Measurements from ENCODE around the gene MEFV. TPM values are rescaled to one million over a fixed set of nuclear protein-coding genes. Genes with fewer than 3 reads are reported as not detected.
"Not testable (repeated sequence)": the region's sequence is repeated elsewhere in the genome, so short reads cannot be mapped to it uniquely, and the experiment has no call there.

MEFV gene
- total and polyA plus RNA-seq, 2 donors: 0.58 to 0.80 TPM

DNA sequence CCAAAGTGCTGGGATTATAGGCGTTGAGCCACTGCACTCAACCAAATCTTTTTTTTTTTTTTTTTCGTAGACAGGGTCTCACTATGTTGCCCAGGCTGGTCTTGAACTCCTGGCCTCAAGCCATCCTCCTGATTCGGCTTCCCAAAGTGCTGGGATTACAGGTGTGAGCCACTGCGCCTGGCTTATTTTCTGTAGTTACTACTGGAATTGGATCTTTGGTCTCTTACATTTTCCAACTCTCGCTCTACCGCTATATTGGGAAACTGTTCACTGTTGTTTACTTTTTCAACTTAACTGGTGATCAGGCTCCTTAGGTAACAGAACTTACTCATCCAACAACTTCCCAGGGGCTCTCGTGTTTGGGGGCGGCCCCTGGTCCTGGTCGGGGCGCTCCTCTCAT lies 35.6 kb downstream of the MEFV start:
- Histone ChIP-seq H3K4me3 (ENCODE audit: low read depth, low read length) (no peak overlapping the region), H3K27ac (ENCODE audit: low read depth) (no peak overlapping the region), H3K4me1 (ENCODE audit: insufficient read depth) (no peaks in the 10 kb centered on the region), H3K36me3 (ENCODE audit: insufficient read depth) (peaks cover 10% of the 10 kb centered on the region)
- DNase-seq (ENCODE audit: extremely low spot score): no peak
- 93% methylated on average over 10 of the region's 10 CpGs for WGBS

DNA sequence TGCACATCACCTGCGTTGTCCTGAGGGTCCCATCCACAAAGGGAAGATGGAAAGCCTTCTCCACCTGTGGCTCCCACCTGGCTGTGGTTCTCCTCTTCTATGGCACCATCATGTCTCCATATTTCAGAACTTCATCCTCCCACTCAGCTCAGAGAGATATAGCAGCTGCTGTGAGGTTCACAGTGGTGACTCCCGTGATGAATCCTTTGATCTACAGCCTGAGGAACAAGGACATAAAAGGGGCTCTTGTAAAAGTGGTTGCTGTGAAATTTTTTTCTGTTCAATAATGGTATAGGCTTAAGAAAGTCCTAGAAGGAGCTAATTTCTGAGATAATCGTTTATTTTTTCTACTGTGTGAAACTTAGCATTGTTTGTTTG lies 40.2 kb downstream of the MEFV start:
- no peak for DNase-seq (ENCODE audit: extremely low spot score)
- no peaks in the 10 kb centered on the region for H3K4me1 ChIP-seq (ENCODE audit: insufficient read depth)
- no peaks in the 10 kb centered on the region for H3K36me3 ChIP-seq (ENCODE audit: insufficient read depth)
- H3K27ac ChIP-seq (ENCODE audit: low read depth): no peak overlapping the region
- WGBS: 48% methylated on average over 3 of the region's 3 CpGs
- no peak overlapping the region for H3K4me3 ChIP-seq (ENCODE audit: low read depth, low read length)

DNA sequence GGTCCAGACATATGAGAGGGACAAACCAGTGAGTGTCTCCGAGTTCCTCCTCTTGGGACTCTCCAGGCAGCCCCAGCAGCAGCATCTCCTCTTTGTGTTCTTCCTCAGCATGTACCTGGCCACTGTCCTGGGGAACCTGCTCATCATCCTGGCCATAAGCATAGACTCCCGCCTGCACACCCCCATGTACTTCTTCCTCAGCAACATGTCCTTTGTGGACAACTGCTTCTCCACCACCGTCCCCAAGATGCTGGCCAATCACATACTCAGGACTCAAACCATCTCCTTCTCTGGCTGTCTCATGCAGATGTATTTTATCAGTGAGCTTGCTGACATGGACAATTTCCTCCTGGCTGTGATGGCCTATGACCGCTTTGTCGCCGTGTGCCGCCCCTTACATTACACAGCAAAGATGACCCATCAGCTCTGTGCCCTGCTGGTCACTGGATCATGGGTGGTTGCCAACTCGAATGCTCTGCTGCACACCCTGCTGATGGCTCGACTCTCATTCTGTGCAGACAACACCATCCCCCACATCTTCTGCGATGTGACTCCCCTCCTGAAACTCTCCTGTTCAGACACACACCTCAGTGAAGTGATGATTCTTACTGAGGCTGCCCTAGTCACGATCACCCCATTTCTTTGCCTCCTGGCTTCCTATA lies 40.7 kb downstream of the MEFV start:
- WGBS: 78% methylated on average over 11 of the region's 11 CpGs
- no peak overlapping the region for H3K4me3 ChIP-seq (ENCODE audit: low read depth, low read length)
- H3K36me3 ChIP-seq (ENCODE audit: insufficient read depth): no peaks in the 10 kb centered on the region
- no peak for DNase-seq (ENCODE audit: extremely low spot score)
- no peaks in the 10 kb centered on the region for H3K4me1 ChIP-seq (ENCODE audit: insufficient read depth)
- H3K27ac ChIP-seq (ENCODE audit: low read depth): no peak overlapping the region

DNA sequence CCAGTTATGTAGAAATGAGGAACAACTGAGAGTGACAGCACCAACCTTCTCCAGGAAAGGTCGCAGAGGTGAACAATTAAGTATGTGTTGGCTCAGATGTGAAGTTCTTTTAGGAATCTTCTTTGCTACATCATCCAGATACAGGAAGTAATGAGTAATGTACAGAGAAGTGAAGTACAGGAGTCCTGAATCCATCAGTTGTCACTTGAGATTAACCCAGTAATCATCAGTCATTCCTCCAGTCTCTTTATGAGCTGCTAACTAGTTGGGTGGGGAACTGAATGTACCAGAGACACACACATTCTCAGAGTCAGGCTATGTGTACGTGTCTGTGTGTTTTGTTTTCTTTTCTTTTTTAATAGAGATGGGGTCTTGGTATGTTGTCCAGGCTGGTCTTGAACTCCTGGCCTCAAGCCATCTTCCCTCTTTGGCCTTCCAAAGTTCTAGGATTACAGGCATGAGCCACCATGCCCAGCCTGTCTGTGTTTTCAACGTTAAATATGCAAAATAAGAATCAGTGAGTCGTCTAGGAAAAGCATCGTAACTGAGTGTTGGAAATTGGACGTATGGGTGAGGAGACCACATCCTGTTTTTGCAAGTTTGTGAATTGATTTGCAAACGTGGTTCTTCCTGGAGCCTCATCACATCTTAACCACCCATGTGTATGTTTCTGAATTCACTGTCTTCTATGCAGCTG lies 41.4 kb downstream of the MEFV start:
- WGBS: 40% methylated on average over 7 of the region's 7 CpGs
- H3K36me3 ChIP-seq (ENCODE audit: insufficient read depth): no peaks in the 10 kb centered on the region
- no peak for DNase-seq (ENCODE audit: extremely low spot score)
- H3K27ac ChIP-seq (ENCODE audit: low read depth): no peak overlapping the region
- H3K4me1 ChIP-seq (ENCODE audit: insufficient read depth): no peaks in the 10 kb centered on the region
- H3K4me3 ChIP-seq (ENCODE audit: low read depth, low read length): no peak overlapping the region

DNA sequence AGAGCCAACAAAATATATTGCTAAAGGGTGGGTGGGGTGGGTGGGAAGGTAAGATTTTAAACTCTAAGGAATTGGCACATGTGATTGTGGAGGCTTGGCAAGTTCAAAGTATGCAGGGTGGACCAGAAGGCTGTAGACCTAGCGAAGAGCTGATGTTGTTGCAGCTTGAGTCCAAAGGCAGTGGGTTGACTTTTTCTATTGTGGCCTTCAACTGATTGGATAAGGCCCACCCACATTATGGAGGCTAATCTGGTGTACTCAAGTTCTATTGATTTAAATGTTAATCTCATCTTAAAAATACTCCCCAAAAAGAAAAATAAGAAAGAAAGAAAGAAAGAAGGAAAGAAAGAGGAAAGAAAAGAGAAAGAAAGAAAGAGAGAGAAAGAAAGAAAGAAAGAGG lies 43.9 kb downstream of the MEFV start:
- WGBS: 28% methylated on average over 1 of the region's 1 CpG
- H3K27ac ChIP-seq (ENCODE audit: low read depth): no peak overlapping the region
- H3K4me1 ChIP-seq (ENCODE audit: insufficient read depth): no peaks in the 10 kb centered on the region
- no peak overlapping the region for H3K4me3 ChIP-seq (ENCODE audit: low read depth, low read length)
- no peaks in the 10 kb centered on the region for H3K36me3 ChIP-seq (ENCODE audit: insufficient read depth)
- DNase-seq (ENCODE audit: extremely low spot score): no peak

DNA sequence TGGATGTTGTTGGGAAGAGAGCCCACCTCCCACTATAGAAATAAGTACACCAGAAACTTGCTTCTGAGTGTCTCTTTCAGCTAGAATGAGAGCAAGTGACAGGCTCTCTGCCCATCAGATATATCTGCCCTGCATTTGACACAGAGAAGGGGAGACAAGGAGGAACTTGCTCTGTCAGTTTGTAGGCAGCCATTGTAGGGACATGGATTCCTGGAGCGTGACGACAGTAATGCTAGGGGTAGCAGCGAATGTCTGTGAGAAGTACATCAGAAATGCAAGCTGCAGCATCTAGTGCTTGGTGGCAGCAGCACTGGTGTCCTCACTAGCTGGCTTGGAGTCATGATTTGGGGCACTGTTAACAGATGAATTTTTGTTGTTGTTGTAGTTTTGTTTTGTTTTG lies 44.4 kb downstream of the MEFV start:
- DNase-seq (ENCODE audit: extremely low spot score): no peak
- 82% methylated on average over 3 of the region's 3 CpGs for WGBS
- Histone ChIP-seq H3K36me3 (ENCODE audit: insufficient read depth) (no peaks in the 10 kb centered on the region), H3K4me1 (ENCODE audit: insufficient read depth) (no peaks in the 10 kb centered on the region), H3K4me3 (ENCODE audit: low read depth, low read length) (no peak overlapping the region), H3K27ac (ENCODE audit: low read depth) (no peak overlapping the region)

DNA sequence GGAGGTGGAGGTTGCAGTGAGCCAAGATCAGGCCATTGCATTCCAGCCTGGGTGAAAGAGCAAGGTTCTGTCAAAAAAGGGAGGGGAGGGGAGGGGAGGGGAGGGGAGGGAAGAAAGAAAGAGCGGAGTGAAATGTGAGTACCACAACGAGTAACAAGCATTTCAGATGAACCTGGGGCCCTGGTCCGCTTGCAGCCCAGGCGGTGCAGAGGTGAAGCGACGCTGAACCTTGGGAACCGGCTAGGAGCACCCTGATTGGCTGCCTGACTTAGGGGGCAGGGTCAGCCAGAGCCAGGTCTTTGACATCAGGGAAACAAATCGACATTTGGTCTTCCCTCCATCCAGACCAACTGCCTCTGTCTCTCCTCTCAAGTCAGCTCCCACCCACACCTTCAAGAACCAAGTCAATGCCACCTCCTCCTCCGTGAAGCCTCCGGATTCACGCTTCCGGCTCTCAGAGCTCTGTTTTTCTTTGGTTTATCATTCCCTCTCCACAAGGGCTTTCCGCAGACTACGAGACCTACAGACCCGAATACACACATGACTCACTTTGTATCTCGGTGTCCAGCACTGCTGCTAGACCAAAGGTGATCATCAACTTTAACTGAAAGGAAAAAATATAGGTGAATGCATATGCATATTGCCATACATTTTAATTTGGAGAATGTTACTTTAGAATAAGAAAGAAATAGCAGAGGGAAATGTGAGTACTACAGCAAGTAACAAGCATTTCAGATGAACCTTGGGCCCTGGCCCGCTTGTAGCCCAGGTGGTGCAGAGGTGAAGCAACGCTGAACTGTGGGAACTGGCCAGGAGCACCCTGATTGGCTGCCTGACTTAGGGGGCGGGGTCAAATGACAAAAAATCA lies 49.1 kb downstream of the MEFV start:
- no peak overlapping the region for H3K4me3 ChIP-seq (ENCODE audit: low read depth, low read length)
- no peak overlapping the region for H3K27ac ChIP-seq (ENCODE audit: low read depth)
- H3K36me3 ChIP-seq (ENCODE audit: insufficient read depth): no peaks in the 10 kb centered on the region
- 74% methylated on average over 19 of the region's 19 CpGs for WGBS
- no peak for DNase-seq (ENCODE audit: extremely low spot score)
- H3K4me1 ChIP-seq (ENCODE audit: insufficient read depth): no peaks in the 10 kb centered on the region

DNA sequence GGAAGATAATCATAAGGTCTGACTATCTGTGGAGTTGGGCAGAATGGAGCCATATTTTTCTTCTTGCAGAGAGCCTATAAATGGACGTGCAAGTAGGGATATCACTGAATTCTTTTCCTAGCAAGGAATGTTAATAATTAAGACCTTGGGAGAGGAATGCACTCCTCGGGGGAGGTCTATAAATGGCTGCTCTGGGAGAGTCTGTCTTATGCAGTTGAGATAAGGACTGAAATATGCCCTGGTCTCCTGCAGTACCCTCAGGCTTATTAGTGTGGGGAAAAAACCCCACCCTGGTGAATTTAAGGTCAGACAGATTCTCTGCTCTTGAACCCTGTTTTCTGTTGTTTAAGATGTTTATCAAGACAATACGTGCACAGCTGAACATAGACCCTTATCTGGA lies 50.5 kb downstream of the MEFV start:
- 61% methylated on average over 3 of the region's 3 CpGs for WGBS
- H3K27ac ChIP-seq (ENCODE audit: low read depth); H3K4me3 ChIP-seq (ENCODE audit: low read depth, low read length); DNase-seq (ENCODE audit: extremely low spot score); H3K36me3 ChIP-seq (ENCODE audit: insufficient read depth); H3K4me1 ChIP-seq (ENCODE audit: insufficient read depth): not testable (repeated sequence)

DNA sequence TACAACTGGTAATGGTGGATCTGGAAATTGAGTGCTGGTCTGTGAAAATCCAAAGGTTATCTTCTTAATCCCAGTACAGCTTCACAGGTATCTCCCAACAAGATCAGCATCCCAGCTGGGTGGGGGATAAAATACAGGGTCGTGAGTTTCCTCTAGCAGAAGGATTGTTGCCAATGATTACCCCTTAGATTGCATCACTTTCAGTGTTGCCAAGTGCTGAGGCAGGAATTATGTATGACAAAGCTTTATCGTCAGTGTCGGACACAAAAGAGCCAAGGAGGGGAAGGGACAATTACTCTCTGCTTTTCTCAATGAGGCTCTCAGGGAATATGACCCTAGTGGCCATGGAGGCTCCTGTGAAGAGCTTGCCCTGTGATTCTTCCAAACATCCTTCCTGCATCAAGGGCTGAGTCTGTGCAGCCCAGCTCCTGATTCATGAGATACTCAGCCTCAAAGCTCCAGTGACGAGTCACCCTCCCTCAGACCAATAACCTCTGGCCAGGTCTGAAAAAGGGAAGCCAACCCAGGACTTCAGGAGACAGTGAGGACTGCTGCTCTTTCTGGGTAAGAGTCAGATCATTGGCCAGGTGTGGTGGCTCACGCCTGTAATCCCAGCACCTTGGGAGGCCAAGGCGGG lies 53.4 kb downstream of the MEFV start:
- Histone ChIP-seq H3K4me3 (ENCODE audit: low read depth, low read length) (no peak overlapping the region), H3K27ac (ENCODE audit: low read depth) (no peak overlapping the region), H3K4me1 (ENCODE audit: insufficient read depth) (no peaks in the 10 kb centered on the region), H3K36me3 (ENCODE audit: insufficient read depth) (no peaks in the 10 kb centered on the region)
- WGBS: 69% methylated on average over 6 of the region's 6 CpGs
- DNase-seq (ENCODE audit: extremely low spot score): no peak

DNA sequence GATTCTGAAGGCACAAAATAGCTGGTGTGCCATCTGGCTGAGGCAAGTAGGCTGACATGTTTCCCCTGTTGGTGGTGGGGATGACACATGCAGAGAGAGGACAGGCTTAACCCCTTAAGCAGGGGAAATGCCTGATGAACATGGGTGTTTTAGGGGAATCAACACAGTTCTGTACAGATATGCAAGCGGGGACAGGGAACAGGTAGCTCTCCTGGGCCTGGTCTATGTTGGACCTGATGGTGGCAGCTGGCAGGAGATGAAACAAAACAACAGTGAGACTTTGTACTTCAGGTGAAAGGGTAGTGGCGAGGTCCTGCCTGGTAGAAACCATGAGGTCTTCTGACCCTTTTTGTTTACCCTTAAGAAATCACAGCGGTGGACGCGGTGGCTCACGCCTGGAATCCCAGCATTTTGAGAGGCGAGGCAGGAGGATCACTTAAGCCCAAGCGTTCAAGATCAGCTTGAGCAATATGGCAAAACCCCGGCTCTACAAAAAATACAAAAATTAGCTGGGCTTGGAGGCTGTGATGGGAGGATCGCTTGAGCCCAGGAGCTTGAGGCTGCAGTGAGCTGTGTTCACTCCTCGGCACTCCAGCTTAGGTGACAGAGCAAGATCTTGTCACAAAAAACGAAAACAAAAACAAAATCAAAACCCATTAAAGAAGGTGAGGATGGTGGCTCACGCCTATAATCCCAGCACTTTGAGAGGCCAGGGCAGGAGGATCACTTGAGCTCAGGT lies 57.9 kb downstream of the MEFV start:
- no peak for DNase-seq (ENCODE audit: extremely low spot score)
- Histone ChIP-seq H3K4me3 (ENCODE audit: low read depth, low read length) (no peak overlapping the region), H3K4me1 (ENCODE audit: insufficient read depth) (no peaks in the 10 kb centered on the region), H3K27ac (ENCODE audit: low read depth) (no peak overlapping the region), H3K36me3 (ENCODE audit: insufficient read depth) (no peaks in the 10 kb centered on the region)
- 75% methylated on average over 13 of the region's 13 CpGs for WGBS

DNA sequence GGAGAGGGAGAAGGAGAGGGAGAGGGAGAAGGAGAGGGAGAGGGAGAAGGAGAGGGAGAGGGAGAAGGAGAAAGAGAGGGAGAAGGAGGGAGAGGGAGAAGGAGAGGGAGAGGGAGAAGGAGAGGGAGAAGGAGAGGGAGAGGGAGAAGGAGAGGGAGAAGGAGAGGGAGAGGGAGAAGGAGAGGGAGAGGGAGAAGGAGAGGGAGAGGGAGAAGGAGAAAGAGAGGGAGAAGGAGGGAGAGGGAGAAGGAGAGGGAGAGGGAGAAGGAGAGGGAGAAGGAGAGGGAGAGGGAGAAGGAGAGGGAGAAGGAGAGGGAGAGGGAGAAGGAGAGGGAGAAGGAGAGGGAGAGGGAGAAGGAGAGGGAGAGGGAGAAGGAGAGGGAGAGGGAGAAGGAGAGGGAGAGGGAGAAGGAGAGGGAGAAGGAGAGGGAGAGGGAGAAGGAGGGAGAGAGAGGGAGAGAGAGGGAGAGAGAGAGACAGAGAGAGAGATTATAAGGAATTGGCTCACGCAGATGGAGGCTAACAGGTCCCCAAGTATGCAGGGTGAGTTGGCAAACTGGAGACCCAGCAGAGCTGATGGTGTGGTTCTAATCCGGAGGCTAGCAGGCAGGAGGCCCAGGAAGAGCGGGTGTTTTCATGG lies 58.6 kb downstream of the MEFV start:
- not testable (repeated sequence) for H3K27ac ChIP-seq (ENCODE audit: low read depth)
- 64% methylated on average over 3 of the region's 3 CpGs for WGBS

DNA sequence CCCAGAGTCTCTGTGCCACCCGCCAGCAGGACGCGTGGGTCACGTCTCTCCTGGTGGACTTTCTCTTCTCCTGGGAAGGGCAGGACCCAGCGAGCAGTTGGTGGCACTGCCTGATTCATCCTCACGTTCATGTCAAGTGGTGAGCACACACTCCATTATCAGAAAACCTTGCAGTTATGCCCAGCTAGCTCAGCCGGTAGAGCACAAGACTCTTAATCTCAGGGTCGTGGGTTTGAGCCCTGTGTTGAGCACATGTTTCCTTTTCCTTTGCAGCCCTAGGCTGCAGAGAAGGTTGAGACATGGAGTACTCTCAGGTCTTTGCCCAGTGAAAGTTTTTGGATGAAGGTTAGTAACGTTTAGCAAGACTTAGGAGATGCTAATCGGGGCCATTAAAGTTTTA lies 60.5 kb downstream of the MEFV start:
- Histone ChIP-seq H3K36me3 (ENCODE audit: insufficient read depth) (no peaks in the 10 kb centered on the region), H3K27ac (ENCODE audit: low read depth) (no peak overlapping the region), H3K4me3 (ENCODE audit: low read depth, low read length) (no peak overlapping the region), H3K4me1 (ENCODE audit: insufficient read depth) (no peaks in the 10 kb centered on the region)
- WGBS: 69% methylated on average over 10 of the region's 10 CpGs
- DNase-seq (ENCODE audit: extremely low spot score): no peak

More for the DNA sequence above, 58.6 kb downstream of the MEFV start:
- H3K4me3 ChIP-seq (ENCODE audit: low read depth, low read length); H3K4me1 ChIP-seq (ENCODE audit: insufficient read depth); H3K36me3 ChIP-seq (ENCODE audit: insufficient read depth); DNase-seq (ENCODE audit: extremely low spot score): not testable (repeated sequence)

DNA sequence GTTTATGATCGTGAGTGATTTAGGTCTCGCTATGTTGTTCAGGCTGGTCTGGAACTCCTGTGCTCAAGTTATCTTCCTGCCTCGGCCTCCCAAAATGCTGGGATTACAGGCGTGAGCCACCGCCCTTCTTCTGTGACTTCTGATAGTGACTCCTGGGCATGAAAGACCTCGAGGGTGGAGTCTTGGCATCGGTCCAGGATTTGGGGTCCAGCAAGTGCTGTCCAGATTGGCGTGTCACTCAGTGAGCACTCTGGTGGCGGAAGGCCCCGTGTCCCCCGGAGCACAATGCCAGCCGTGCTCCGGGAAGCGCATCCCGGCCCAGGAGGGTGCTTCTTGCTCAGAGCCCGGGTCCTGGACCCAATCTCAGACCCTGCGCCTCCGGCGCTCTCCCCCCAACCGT lies 61.6 kb downstream of the MEFV start:
- 80% methylated on average over 20 of the region's 20 CpGs for WGBS
- Histone ChIP-seq H3K4me1 (ENCODE audit: insufficient read depth) (no peaks in the 10 kb centered on the region), H3K4me3 (ENCODE audit: low read depth, low read length) (no peak overlapping the region), H3K36me3 (ENCODE audit: insufficient read depth) (no peaks in the 10 kb centered on the region), H3K27ac (ENCODE audit: low read depth) (no peak overlapping the region)
- DNase-seq (ENCODE audit: extremely low spot score): no peak

Measured in urinary bladder (tissue), 4 donors.